Activated T-helper 1 cell treated with anti-CD3 and anti-CD28 coated beads, Interleukin-2, amount 50 U/mL, for 16 hours (primary cell): ENCODE measurements around the gene RPL37.
"Not testable (repeated sequence)": the region's sequence is repeated elsewhere in the genome, so short reads cannot be mapped to it uniquely, and the experiment has no call there.

Experiments
- DNase-seq, 2 donors: peaks; one replicate each; pipeline ENCODE4 v3.0.0-alpha.2; 2020; ENCODE audit warnings: low read depth in 1 of 2, low spot score in 1 of 2

RPL37 gene

DNA sequence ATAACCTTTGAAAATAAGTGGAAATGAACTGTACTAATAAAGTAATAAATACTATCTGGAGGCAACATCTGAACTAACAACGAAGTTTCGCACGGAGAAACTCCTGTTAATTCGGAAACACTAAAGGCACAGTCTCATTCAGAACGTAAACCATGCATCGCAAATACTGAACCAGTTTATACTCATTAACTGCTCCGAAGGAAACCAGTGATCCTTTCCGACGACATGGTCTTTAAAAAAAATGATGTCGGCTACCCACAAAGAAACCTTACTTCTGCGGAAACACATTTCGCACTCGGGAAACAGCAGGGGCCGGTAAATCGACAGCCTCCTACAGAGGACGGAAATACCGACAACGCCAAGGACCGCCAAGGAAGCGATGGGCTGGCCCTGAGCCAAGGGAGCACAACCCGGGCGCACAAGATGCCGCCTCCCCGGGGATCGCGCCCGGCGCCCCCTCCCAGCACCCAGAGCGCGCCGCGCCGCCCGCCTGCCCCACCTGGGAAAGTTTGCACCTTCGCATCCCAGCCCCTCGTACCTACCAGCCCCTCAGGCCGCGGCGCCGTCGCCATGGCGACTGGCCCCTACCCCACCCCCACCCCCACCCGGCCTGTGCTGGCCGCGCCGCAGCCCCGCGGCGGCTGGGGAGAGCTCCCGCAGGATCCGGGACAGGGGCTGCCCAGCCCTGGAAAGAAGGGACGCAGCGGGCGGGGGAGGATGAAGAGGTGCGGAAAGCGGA lies 37.6 kb downstream of the RPL37 start:
- DNase-seq, result peak; percentile 48 to 66

DNA sequence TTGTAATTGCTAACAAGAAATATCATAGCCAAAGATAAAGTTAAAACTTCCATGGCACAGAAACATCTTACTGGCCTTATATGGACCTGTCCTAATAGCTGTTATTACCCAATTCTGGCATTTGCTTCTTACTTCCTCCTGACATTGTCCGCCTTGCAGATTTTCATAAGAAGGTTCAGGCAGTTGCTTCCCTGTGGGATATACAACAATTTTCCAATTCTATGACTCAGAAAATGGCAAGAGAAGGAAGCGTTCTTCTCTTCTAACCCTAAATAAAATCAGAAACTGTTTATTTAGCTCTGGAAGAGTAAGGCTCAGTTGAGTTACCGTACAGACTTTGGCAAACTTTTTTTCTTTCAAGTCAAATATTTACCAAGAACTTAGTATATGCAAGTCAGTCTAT lies 38.5 kb downstream of the RPL37 start:
- no peak for DNase-seq

DNA sequence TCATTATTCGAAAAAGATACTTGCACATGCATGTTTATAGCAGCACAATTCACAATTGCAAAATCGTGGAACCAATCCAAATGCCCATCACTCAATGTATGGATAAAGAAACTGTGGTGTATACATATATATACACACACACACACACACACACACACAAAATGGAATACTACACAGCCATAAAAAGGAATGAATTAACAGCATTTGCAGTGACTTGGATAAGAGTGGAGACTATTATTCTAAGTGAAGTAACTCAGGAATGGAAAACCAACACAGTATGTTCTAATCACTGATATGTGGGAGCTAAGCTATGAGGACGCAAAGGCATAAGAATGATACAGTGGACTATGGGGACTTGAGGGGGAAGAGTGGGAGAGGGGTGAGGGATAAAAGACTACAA lies 40.1 kb downstream of the RPL37 start:
- not testable (repeated sequence) for DNase-seq

DNA sequence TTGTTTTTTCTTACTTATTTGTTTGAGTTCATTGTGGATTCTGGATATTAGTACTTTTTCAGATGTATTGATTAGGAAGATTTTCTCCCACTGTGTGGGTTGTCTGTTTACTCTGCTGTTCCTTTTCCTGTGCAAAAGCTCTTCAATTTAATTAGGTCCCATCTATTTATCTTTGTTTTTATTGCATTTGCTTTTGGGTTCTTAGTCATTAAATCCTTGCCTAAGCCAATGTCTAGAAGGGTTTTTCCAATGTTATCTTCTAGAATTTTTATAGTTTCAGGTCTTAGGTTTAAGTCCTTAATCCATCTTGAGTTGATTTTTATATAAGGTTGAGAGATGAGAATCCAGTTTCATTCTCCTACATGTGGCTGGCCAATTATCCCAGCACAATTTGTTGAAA lies 40.7 kb downstream of the RPL37 start:
- not testable (repeated sequence) for DNase-seq

DNA sequence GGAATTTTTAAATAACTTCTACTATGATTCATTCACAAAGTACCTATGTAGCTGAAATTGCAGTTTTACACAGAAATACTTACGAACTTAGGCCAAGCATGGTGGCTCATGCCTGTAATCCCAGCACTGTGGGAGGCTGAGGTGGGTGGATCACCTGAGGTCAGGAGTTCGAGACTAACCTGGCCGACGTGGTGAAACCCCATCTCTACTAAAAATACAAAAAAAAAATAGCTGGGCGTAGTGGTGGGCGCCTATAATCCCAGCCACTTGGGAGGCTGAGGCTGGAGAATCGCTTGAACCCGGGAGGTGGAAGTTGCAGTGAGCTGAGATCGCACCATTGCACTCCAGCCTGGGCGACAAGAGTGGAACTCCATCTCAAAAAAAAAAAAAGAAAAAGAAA lies 42.3 kb downstream of the RPL37 start:
- not testable (repeated sequence) for DNase-seq

DNA sequence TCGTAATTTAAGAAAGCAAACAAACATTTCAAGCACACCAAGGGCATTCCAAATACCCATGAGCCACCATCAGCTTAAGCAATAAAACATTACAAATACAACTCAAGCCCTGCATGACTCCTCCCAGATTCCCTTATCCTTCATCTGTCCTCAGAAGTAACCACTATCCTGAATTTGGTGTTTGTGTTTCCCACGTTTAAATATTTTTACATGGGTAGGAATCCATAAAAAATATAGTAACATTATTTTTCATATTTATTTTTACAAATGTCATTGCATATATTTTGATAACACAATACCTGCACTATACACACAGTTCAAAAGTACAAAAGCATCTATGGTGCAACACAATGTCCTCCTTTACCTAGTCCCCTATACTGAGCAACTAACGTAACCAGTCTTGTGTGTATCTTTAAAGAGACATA lies 43.3 kb downstream of the RPL37 start:
- DNase-seq, result no peak

DNA sequence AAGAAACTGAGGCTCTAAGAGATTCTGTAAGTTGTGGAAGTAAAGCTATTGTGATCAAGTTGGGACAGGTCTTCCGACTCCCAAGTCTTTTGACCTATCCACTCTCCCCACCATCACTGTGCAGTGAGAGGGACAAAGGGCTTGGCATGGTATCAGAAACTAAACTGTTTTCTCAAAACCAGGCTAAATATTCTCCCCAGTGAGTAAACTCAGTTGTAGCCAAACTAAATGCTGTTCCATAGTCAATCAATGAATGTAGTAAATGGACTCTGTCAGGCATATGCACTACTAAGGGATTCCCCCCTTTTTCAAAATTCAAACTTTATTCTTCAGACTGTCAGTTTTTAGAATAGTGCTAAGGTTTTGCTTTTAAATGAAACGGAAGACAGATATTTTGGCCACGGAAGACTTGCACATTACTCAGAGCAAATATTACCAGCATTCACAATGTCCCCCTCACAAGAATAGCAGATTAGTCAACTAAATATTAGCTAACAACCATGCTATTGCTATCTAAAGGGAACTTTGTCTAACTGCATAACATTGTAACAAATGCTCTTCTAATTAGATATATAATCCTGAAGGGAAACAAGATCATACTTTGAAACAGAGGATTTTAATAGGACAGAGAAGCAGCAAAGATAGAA lies 44.0 kb downstream of the RPL37 start:
- no peak for DNase-seq

DNA sequence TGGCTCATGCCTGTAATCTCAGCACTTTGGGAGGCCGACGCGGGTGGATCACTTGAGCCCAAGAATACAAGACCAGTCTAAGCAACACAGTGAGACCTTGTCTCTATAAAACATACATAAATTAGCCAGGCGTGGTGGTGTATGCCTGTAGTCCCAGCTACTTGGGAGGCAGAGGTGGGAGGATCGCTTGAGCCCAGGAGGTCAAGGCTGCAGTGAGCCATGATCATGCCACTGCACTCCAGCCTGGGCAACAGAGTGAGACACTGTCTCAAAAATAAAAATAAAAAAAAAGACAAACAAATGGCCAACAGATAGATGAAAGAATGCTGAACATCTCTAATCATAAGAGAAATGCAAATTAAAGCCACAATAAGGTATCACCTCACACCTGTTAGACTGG lies 46.1 kb downstream of the RPL37 start:
- not testable (repeated sequence) for DNase-seq

DNA sequence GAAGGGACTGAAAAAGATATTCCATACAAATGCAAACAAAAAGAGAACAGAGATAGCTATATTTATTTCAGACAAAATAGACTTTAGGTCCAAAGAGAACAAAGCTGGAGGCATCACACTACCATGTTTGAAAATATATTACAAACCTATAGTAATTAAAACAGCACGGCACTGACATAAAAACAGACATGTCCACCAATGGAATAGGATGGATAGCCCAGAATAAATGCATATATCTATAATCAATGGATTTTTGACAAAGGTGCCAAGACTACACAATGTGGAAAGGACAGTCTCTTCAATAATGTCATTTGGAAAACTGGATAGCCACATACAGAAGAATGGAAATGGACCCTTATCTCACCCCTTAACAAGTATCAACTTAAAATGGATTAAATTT lies 47.0 kb downstream of the RPL37 start:
- DNase-seq, result no peak

DNA sequence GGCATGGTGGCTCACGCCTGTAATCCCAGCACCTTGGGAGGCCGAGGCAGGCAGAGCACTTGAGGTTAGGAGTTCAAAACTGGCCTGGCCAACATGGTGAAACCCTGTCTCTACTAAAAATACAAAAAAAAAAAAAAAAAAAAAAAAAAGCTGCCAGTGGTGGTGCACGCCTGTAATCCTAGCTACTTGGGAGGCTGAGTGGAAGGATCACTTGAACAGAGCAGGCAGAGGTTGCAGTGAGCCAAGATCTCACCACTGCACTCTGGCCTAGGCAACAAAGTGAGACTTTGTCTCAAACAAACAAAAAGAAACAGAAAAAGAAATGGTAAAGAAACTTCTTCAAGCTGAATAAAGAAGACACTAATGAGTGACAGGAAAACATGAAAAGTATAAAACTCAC lies 48.4 kb downstream of the RPL37 start:
- DNase-seq, result not testable (repeated sequence)

DNA sequence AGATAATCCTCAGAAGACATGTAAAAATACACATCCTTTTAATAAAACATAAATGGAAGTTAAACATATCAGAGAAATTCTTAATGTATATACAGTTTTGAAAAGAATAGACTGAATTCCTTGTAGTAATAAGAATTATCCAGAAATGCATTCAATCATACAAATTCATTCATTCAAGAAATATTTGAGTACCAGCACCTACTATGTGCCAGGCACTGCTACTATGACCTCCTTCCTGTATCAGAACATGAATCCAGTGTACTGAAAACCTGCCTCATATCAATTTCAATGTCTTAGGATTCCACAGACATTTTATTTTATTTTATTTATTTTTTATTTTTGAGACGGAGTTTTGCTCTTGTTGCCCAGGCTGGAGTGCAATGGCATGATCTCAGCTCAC lies 50.1 kb downstream of the RPL37 start:
- DNase-seq, result no peak

DNA sequence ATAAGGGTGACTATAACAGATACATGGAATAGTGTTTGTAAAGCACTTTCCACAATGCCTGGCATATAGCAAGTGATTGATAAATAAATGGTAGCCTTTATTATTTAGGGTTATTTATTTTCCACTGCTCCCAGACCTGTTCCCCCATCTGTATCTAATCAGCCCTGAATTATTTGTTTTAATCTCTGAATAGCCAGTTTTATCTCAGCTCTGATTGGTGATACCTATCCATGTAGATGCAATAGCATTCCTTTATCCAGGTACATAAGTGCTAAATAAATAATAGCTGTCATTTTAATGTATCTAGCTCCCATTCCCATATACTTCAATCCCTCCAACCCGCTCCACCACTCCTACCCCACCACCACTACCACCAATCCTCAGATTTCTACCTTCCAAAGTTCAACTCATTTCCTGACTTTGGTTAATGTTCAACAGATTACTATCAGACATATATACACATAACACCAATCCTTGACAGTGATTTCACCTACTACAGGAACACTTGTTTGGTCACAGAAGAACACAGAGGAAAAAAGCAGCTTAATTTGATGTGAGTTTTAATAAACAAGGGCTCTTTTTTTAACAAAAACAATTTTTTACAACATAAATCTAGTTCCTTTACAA lies 50.9 kb downstream of the RPL37 start:
- DNase-seq, result no peak

DNA sequence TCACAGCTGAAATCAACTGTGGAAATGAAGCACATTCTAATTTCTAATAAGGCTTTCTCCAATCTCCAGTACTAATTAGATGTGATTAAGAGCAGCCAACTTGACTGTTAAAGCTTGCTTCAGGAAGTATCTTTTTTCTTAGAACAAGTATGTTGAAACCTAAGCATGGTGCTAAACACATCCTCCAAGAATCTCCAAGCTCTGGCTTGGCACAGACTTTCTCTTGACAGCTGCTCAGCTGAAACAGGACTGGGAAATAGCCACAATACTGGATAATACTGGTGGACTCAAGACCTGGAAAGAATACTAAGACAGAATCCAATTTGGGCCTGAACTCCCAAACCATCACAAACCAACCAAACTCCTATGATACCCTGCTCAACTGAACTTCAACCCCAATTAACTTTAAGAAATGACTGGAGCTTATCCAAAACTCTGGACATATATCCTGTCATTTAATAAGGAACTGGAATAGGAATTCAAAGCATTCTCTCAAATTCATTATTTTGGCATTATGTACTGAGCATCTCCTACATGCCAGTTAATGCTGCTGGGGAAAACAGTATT lies 53.1 kb downstream of the RPL37 start:
- DNase-seq, result no peak

DNA sequence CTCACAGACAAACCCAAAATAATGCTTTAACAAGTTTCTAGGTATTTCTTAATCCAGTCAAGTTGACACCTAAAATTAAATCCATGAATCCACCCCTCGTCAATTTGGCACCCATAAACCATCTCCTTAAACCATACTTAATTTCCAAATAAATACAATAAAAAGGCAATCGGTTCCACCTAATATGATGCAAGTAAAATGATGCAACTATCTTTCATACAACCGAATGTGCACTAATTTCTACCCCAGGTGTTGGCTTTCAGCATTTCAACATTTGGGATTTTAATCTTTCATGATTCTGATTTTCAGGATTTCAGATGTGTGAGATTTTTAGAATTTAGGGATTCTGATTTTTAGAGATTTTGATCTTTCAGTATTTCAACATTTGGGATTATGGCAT lies 54.2 kb downstream of the RPL37 start:
- no peak for DNase-seq

DNA sequence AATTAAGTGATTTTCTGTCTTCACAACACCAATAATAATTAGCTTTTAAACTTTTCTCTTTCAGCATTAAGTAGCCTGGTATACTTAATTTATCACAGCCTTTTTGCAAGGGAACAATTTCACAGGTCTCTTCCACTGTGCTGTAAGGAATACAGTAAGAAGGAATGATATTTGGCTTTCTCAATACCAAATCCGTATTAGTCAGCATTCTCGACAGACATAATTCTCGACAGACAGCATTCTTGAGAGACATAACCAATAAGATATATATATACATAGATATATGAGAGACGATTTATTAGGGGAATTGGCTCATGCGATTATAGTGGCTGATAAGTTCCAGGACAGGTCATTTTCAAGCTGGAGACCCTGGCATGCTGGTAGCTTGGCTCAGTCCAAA lies 54.8 kb downstream of the RPL37 start:
- DNase-seq, result no peak

DNA sequence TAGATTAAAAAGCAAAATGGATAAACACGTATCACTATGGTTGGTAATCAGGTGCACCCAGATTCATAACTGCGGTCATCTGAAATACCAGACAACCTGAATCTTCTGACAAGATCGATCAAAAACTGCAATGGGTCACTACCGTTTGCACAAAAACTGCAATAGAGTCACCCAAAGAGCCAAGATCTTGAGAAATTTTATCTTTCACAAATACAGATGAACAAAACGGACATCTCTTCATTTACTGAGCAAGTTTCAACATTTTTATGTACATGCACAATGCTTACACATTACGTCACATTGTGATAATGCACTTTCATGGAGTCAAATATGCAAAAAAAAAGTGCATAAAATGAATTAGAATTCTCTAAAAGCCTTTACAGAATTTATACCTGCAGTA lies 55.5 kb downstream of the RPL37 start:
- no peak for DNase-seq

DNA sequence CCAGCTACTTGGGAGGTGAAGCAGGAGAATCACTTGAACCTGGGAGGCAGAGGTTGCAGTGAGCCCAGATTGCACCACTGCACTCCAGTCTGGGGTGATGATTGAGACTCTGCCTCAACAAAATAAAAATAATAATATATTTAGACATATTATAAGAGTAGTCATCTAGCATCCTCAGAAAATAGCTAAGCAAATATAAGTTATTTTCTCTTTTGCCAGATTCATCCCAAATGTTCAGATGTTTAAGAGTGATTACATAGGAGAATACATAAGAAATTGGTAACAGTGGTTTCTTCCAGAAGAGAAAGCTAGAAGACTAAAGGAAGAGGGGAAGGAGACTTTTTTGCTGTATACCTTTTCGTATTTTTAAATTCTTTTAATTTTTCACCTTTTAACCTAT lies 56.9 kb downstream of the RPL37 start:
- DNase-seq, result no peak

DNA sequence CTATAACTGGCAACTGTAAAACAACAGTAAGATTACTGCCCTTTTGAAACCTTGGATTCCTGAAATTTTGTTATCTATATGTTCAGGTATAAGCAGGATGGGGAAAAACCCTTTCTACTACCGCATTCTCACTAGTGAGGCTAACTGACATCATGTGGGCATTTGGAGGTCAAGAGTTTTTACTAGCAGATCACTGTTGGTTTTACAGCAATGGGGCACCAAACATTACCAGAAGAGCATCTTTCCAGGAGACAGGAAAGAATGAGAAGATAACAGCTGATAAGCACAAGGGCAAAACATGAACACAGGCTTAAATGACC lies 58.4 kb downstream of the RPL37 start:
- DNase-seq, result no peak

DNA sequence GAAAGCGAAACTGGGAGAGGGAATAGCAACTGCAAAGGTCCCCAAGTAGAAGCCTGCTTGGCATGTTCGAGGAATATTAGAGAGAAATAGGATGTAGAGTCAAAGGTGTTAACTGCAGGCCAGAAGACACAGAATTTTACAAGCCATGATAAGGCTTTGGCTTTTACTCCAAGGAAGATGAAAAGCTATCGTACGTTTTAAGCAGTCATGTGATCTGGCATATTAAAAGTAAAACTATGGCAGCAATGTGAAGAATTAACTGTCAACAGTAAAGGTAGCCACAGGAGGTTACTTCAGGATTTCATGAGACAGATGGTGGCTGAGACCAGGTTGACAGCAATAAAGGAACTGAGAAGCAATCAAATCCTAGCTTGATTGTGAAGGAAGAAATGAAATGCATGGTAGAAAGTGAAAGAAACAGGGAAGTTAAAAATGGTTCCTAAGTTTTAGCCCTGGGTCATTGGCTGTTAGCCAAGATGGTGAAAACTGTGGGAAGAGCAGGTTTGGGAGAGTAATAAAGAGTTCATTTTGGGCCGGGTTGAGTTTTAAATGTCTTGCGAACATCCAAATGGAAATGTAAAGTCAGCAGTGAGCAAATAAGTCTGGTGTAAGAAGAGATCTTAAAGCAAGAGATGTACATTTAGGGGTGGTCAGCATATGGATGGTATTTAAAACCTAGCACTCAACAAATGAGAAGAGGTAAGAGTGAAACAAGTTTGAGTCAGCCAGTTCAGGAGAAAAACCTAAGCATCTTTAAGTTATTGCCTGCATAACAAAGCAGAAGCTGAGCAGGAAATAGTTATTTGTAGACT lies 59.0 kb downstream of the RPL37 start:
- no peak for DNase-seq
